Right lobe of liver (tissue), 4 donors: ENCODE data around the gene RAB26.

ENCODE experiments used
- CTCF ChIP-seq, 4 donors: fragments of 200-600 bp in 3 of 4; fragments of 450-650 bp in 1 of 4; IDR thresholded peaks; one replicate each; pipeline versions ENCODE4 v1.5.1 to v1.8.0; 2016 to 2022; ENCODE audit warnings: antibody characterized with exemption in 4 of 4, mild to moderate bottlenecking in 2 of 4
- POLR2A ChIP-seq: fragments of 450-650 bp; IDR thresholded peaks from one replicate; pipeline ENCODE4 v1.6.1; 2017; ENCODE audit warnings: antibody characterized with exemption, mild to moderate bottlenecking
- donor health status: DM: no; HTN: no; CAD: no.
- donor health status: DM: no; HTN: no; CAD: no.
- donor health status: DM: no; HTN: yes; CAD: no.

- TF ChIP-seq CTCF (IDR thresholded peaks at IDR 0.05) (no peak), POLR2A (no peak)
These were observed 45.9 kb downstream of the RAB26 start for GRCh38 chr16:2194166-2194834.
